GM18507 (cell line): Measurements from ENCODE around the gene WWOX.

Experiments
- DNase-seq: peaks from one replicate; pipeline ENCODE4 v3.0.0; 2011; ENCODE audit warnings: low read depth; ENCODE audit not compliant: insufficient read length; ENCODE audit errors: extremely low spot score
- FAIRE-seq: peaks from 2 replicates; lab custom pipeline; 2011; peaks lifted over from hg19 to GRCh38; lab: Jason Lieb, UNC

The WWOX gene

DNA sequence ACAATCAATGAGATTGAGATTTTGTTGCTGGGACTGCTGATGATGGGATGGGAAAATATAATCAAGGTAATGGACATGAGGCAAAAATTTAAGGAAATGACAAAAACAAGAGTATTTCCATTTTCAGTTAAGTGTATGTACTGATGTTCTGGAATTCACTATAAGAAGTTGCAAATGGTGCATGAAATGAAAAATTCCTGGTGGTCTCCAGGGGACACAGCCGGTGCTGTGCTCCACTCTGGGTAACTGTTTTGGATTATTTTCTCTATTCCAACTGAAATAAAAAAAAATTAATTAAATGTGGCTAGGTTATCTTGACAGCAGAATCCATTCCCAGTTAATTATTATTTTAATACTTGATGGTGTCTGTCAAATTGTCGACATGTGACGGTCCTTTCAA lies 305.6 kb downstream of the WWOX start:
- DNase-seq (no peak), FAIRE-seq (no peak)

DNA sequence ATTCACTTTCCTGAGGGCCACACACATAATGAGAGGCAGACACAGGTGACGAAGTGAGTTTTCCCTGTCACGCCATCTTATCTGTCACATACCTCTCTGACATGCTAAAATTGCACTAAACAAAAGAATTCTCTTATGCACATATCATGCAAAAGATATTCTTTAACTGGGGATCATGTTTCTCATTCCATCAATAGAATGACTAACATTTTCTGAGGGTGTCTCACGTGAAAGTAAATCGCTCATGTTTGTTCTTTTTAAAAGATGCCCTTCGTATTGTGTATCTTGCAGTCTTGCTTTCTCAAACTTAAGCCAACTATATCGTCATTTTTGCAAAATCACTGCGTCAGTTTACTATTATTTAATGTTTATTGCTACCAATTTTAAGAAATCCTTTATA lies 306.4 kb downstream of the WWOX start:
- DNase-seq (no peak), FAIRE-seq (no peak)

DNA sequence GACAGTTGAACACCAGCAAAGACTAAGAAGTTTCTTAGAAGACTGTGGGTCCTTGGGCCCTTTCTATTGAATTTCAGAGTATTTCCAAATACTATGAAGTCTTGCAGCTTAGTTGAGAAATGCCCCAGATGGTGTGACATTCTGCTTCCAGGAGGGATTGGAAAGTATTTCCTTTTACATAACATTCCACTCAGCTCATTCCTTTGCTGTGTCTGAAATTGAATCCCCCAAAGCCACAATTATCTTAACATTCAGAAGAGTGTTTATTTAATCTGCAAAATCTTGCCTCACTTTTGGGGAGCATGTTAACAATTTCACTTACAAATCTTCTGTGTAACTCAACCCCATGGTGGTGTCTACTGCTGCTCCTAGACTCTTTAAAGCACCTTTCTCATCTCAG lies 307.7 kb downstream of the WWOX start:
- FAIRE-seq (no peak), DNase-seq (no peak)

DNA sequence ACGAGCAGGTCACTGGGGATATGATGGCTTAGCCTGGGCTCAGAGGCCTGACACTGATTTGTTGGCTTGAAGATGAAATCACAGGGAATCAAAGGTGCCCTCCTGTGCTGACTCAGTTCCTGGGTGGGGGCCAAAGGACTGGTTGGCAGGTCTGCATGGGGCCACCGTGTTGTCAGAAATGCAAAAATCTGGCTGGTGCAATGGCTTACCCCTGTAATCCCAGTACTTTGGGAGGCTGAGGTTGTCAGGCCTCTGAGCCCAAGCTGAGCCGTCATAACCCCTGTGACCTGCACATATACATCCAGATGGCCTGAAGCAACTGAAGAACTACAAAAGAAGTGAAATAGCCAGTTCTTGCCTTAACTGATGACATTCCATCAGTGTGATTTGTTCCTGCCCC lies 314.2 kb downstream of the WWOX start:
- FAIRE-seq, result no peak

DNA sequence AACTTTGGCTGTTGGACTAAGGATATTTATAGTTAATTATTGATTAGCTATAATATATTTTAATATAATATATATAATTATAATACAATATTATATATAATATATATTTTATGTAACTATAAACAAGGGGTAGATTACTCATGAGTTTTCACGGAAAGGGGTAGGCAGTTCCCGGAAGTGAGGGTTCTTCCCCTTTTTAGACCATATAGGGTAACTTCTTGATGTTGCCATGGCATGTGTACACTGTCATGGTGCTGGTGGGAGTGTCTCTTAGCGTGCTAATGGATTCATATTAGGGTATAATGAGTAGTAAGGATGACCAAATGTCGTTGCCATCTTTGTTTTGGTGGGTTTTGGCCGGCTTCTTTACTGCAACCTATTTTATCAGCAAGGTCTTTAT lies 315.6 kb downstream of the WWOX start:
- DNase-seq (no peak), FAIRE-seq (no peak)

More for the DNA sequence above, 314.2 kb downstream of the WWOX start:
- DNase-seq, result no peak

DNA sequence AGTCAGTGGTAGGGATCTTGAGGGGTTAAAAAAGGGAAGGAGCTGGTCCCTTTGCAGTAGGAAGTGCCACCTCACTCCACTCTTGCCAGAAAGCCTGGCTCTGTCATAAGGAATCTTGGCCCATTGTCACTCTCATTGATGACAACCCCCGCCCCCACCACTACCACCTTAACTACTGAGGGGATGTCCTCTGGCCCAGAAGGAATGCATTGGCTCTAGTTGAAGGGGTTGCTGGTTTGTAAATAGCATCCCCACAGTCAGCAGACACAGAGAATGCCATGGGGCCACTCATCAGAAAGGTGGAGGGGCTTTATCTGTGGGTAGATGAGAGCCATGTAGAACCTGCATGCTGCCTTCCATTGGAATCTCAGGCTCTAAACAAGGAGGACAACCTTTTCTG lies 316.2 kb downstream of the WWOX start:
- DNase-seq, result no peak
- FAIRE-seq, result no peak

DNA sequence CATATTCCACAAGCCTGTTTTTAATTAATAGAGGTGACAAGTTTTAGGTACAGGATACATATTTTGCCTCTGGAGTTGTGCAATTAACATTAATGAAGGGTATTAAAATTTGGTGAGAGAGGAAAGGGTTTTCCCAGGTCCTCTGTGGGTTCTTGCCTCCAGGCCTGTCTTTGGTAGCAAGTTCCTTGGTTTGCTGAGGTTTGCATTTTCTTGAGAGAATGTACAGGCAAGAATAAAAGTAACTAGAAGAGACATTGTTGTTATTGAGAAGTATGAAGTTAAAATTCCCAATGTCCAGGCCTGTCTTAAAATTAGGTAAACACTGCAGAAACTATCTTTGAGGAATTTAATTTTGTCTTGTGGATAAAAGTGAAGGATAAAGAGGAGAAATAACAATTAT lies 316.9 kb downstream of the WWOX start:
- DNase-seq (no peak), FAIRE-seq (no peak)

DNA sequence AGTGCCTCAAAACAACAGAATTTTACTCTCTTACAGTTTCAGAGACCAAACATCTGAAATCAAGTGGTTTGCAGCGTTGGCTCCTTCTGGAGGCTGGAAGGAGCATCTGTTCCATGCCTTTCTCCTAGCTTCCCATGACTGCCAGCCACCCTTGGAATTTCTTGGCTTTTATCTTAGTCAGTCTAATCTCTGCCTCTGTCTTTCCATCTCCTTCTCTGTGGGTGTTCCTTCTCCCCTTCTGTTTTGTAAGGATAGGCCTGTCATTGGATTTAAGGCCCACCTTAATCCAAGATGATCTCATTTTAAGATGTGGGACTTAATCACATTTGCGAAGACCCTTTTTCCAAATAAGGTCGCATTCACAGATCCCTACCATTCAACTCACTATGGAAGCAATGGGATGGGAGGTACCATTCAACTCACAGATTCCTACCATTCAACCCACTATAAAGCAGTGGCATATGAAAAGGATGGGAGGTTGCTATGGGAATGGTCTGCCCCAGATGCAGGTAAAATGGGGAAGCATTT lies 321.8 kb downstream of the WWOX start:
- FAIRE-seq (no peak), DNase-seq (no peak)

DNA sequence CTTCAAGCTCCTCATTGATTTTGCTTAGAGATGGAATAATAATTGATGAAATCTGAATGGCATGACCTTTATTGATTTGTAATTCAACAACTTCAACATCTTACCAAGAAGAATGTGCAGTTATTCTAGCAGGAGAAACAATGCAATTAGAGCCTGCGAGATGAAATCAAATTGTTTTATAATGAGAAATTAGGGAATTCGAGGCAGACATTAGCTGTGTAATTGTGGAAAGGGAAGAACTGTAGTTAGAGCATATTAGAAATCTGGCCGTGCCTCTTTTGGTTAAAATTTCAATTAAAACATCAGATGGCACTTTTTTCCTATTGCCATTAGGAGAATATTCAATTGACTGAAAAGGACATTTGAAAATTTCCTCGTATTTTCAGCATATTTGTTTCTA lies 325.8 kb downstream of the WWOX start:
- DNase-seq (no peak), FAIRE-seq (no peak)

DNA sequence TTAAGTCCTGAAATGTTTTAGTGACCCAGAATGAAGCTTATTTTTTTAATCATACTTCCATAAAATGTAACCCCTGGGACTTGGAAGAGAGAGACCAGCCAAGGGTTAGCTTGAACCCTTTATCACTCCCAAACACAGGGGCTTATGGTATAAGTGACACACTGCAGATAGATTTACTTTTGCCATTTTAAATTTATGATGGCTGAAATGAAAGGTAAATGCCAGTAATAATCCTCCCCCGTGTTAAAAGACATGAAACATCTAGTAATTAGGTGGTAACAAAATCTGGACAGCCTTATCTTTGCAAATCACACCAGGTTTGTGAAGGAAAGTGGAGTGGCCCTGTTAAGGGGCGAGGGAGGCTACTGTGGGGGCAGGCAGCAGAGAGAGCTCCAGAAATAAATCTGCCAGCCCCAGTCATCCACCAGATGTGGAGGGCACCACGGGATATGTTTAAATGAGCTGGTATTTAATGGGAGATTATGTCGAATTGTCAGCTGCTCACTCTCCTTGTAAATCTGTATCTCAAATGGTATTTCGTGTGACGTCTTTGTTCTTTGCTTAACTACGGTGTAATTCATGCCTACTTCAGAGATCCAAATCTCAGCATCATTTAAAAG lies 326.5 kb downstream of the WWOX start:
- DNase-seq (no peak), FAIRE-seq (no peak)

DNA sequence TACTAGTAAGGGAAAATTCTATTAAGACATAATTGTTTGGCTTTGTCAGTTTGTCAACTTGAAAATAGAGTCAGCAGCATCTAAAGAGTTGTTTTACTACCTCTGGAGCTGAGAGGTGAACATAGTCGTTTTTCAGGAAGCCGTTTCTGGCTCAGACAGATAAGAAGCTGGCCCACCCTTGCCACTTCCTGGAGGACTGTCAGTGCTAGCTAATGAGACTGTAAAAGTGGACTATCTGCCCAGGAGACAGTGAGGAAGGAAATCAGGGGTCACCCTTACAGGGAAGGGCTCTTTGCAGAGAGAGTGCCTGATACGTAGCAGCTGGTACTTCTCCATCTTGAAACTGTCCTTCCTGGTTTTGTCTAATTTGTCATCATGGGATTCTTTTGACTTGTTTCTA lies 328.7 kb downstream of the WWOX start:
- FAIRE-seq, result no peak

DNA sequence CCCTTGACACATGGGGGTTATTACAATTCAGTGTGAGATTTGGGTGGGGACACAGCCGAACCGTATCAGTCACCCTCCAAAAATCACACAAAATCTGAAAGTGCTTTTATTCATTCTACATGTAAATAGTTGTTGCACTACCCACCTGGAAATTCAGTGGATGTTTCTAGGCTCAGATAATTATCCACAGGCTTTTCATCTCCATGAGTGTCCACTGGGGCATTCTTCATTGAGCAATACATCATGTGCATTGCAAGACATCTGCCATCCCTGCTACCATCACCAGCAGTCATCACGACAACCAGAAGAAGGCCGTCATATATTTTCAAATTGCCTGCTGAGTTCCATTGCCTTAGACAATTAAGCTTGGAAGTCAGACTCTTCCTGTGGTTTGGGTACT lies 330.8 kb downstream of the WWOX start:
- DNase-seq (no peak), FAIRE-seq (no peak)

More for the DNA sequence above, 328.7 kb downstream of the WWOX start:
- DNase-seq, result no peak

DNA sequence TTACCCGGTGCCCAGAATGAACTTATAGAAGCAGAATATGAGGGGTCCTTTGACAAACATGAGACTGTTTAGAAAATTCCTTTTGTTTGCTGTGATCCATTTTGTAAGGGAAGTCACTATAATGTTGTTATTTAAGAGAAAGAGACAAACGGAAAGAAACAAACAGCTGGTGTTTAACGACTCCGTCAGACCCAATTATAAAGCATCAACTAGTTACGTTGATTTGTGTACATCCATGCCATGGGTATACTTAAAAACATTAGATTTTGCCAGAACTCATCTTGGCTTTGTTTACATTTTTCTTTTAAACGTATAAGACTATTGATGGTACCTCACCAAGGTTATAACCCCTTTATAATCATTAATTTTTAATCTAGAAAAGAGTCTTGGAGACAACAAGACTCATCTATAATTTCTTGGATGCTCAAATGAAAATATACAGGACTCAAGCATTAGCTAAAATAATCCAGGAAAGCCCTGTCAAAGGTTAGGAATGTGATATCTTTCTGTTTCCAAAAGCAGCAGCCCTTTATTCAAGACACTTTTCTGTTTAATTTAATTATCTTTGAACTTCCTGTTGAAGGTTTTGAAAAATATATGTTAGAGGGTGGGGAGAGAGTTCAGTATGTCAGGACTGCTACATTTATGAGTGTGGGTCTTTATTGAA lies 331.7 kb downstream of the WWOX start:
- FAIRE-seq (no peak), DNase-seq (no peak)

DNA sequence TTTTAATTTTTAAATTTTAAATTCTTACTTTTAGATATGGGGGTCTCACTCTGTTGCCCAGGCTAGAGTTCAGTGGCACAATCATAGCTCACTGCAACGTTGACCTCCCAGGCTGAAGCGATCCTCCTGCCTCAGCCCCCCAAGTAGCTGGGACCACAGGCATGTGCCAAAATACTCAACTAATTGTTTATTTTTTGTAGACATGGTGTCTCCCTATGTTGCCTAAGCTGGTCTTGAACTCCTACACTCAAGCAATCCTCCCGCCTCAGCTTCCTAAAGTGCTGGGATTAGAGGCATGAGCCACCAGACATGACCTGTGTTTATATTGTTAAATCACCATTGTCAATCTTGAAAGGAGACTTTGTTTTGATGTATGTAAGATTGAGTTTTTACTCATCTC lies 332.2 kb downstream of the WWOX start:
- no peak for FAIRE-seq
- DNase-seq, result no peak

DNA sequence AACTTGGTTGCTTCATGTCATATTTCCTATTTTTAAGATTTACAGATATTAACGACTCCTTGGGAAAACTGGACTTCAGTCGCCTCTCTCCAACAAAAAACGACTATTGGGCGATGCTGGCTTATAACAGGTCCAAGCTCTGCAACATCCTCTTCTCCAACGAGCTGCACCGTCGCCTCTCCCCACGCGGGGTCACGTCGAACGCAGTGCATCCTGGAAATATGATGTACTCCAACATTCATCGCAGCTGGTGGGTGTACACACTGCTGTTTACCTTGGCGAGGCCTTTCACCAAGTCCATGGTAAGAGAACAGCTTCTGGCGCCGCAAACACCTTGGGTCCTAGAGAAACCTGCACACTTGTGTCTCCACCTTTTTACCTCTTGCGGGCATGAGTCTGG lies 333.0 kb downstream of the WWOX start:
- no peak for FAIRE-seq
- DNase-seq, result no peak

DNA sequence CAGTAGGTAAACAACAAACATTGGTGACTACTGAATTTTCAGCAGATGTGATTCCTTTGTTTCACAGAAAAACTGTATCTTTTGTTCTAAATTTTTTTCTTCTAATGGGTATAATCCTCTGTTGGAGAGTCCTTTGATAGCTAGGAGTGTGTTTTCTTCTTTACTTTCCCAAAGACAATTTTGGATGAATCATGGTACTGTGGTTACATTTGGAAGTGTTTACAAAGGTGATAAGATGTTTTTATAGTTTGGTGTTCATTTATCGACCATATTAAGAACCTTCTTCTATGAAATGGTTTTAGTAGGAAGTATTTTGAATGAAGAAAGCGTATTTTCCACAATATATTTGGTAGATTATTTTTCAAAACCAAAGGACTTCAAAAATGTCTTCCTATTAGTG lies 333.7 kb downstream of the WWOX start:
- no peak for DNase-seq
- no peak for FAIRE-seq

DNA sequence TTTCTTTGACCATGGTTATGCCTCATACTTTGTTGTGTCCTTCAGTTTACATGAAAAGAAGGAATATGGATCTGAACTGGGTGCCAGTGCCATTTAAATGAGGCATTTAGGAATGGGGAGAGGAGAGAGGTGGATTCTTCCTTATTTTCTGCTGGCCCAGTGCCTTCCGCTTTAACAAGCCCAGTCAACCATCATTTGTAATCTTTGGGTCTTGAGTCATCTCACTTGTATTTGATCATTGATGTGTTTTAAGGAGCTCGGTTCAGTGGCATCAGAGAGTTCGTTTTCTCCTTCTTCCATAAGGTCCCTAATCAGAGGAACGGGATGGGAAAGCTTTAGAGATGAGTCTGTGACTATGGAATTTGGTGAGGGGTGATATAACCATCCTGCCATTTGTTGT lies 334.9 kb downstream of the WWOX start:
- FAIRE-seq, result no peak
- DNase-seq, result no peak

DNA sequence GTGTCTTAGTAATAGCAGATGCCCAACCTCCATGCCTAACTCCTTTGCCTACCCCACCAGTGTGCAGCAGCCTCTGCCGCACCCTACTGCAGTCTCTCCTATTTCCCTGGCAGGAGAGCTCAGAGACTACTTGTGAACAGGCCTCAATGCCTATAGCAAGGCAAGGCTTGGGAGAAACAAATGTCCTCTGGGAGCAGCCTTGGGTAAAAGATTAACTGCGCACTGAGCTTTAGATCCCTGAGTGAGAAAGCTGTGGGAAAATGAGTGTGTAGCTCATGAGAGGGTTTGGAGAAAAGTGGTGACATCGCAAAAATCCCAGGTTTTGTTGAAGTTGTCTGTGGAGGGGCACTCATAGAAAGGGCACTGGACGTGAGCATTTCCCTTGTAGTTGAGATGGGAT lies 335.8 kb downstream of the WWOX start:
- no peak for FAIRE-seq
- no peak for DNase-seq

DNA sequence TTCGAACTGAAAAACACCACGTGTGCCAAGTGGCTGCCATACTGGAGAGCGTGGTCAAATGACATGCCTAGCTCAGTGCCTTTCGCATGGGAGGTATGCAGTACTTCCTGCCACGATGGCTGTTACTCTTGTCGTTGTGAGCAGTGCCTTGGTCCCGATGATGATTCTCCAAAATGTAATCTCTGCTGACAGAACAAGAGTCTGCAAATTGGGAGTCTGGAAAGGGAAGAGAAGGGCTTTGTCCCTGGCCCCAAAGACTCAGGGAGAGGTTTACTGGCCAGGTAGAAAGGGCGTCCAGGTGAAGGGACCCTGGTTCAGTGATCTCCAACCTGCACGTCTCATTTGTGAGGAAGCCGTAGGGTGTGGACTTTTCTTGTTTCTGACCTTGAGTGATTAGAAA lies 336.6 kb downstream of the WWOX start:
- DNase-seq (no peak), FAIRE-seq (no peak)

DNA sequence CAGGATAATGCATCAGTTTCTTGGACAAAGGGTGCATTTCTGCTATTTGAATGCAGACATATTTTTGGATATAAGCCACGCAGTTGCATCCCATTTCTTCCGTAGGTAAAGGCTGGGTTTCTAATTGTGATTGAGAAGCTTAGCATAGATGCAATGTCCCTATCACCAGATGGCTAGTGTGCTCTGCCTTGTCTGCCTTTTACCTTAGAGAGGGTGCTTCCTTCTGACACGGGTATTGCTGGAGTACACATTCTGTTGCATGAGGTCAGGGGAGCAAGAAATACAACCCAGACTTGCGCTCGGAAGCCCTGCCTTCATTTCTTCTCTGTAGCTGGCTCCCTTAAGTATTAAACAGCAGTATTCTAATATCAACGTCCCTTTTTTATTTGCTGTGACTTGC lies 337.4 kb downstream of the WWOX start:
- FAIRE-seq, result no peak

DNA sequence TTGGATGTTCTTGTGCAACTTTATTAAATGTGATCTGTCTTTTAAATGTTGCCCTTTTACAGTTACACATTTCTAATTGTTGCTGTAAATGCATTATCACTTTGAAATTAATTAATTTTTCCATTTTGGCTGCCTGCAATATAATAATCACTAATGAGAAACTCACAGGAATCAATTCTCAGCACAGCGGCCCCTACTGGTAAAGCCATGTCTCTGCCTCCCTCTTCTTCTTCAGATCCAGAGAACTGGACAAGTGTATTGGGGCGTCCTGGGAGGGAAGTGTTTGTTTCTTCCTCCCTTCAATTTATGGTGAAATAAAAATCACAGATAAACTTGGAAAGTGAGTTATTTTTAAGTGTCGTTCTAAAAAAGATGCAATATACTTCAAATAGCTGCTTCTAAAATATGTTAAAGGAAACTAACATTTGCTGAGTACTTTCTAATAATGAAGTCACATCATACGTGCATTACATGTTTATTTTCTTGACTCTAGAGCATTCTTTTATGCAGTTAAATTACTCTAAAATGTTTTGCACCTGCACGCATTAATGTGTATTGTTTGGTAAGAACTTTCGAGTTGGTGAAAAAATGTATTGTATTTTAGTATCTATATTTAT lies 338.0 kb downstream of the WWOX start:
- DNase-seq, result peak; percentile 14
- peak; percentile 74 for FAIRE-seq

More for the DNA sequence above, 337.4 kb downstream of the WWOX start:
- no peak for DNase-seq
